HCT116 (cell line): ENCODE measurements around the gene NOX3. TPM values are rescaled to one million over a fixed set of nuclear protein-coding genes. Genes with fewer than 3 reads are reported as not detected.

ENCODE experiments used
- CBX3 ChIP-seq: IDR thresholded peaks from 2 replicates; pipeline ENCODE4 v1.6.1; 2012; ENCODE audit warnings: low read depth
- CEBPB ChIP-seq: IDR thresholded peaks from 2 replicates; pipeline ENCODE4 v1.6.1; 2012; ENCODE audit warnings: low read depth
- EGR1 ChIP-seq: IDR thresholded peaks from 2 replicates; pipeline ENCODE4 v1.6.1; 2012; ENCODE audit warnings: low read depth
- EZH2phosphoT487 ChIP-seq: fragments of 200-600 bp; IDR thresholded peaks from 2 replicates; pipeline ENCODE4 v1.6.1; 2018; ENCODE audit warnings: antibody characterized with exemption, borderline replicate concordance
- FOSL1 ChIP-seq: IDR thresholded peaks from 2 replicates; pipeline ENCODE4 v1.6.1; 2012; ENCODE audit warnings: low read depth
- POLR2A ChIP-seq: IDR thresholded peaks from 2 replicates; pipeline ENCODE4 v1.7.0; 2011; ENCODE audit warnings: borderline replicate concordance; ENCODE audit not compliant: insufficient read depth, insufficient read length; ENCODE audit errors: extremely low read depth
- RAD21 ChIP-seq: IDR thresholded peaks from 2 replicates; pipeline ENCODE4 v1.6.1; 2012; ENCODE audit warnings: low read depth, mild to moderate bottlenecking
- SIN3A ChIP-seq: IDR thresholded peaks from 2 replicates; pipeline ENCODE4 v1.6.1; 2012; ENCODE audit warnings: low read depth
- SP1 ChIP-seq: IDR thresholded peaks from 2 replicates; pipeline ENCODE4 v1.6.1; 2012; ENCODE audit warnings: low read depth
- TCF7L2 ChIP-seq: IDR thresholded peaks from 2 replicates; pipeline ENCODE4 v1.7.0; 2011; ENCODE audit warnings: borderline replicate concordance, inconsistent platforms; ENCODE audit not compliant: insufficient read depth, insufficient read length; ENCODE audit errors: extremely low read depth
- YY1 ChIP-seq: IDR thresholded peaks from 2 replicates; pipeline ENCODE4 v1.6.1; 2011; ENCODE audit warnings: low read length, low read depth, moderate library complexity, mild to moderate bottlenecking; ENCODE audit not compliant: insufficient replicate concordance; ENCODE audit errors: extremely low read depth
- ZFX ChIP-seq: fragments of 450-650 bp; IDR thresholded peaks from 2 replicates; pipeline ENCODE4 v1.6.1; 2017
- ZNF274 ChIP-seq: fragments of 200-500 bp; sonication (Bioruptor generic); IDR thresholded peaks from 2 replicates; pipeline ENCODE4 v1.6.1; 2014; ENCODE audit warnings: mild to moderate bottlenecking, low read depth, low read length, inconsistent platforms
- total RNA-seq: library from RNA; stranded (reverse); gene quantifications from one replicate; pipeline ENCODE4 v1.2.1, GENCODE V29; 2021; ENCODE audit not compliant: unreplicated experiment
- TF ChIP-seq, protein P1 (sequence below): IDR thresholded peaks from 2 replicates; pipeline ENCODE4 v1.6.1; 2012
- TF ChIP-seq, protein P2 (sequence below), 3 experiments: fragments of 200-600 bp in 1 of 3; sonication (generic) in 1 of 3; IDR thresholded peaks in 2 of 3; conservative IDR thresholded peaks in 1 of 3; 2 replicates each; pipeline ENCODE4 v1.5.1; 2012 to 2017; ENCODE audit warnings: low read depth in 2 of 3, low read length in 2 of 3, antibody characterized with exemption in 1 of 3, borderline replicate concordance in 1 of 3, control low read depth in 1 of 3, mild to moderate bottlenecking in 1 of 3, mixed read lengths in 1 of 3, mixed run types in 1 of 3, moderate library complexity in 1 of 3; ENCODE audit not compliant: insufficient read depth in 1 of 3

Gene NOX3
- total RNA-seq, 1 experiment from 2014 or later: not detected

- TF ChIP-seq ZFX: no peak
- no peak for TF ChIP-seq ZNF274
- TF ChIP-seq CEBPB: peak; percentile 80
- TF ChIP-seq SP1: peak; percentile 76
- TF ChIP-seq EZH2phosphoT487: no peak
- TF ChIP-seq, protein P1, sequence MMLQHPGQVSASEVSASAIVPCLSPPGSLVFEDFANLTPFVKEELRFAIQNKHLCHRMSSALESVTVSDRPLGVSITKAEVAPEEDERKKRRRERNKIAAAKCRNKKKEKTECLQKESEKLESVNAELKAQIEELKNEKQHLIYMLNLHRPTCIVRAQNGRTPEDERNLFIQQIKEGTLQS: 0 out of 2 replicates have a peak, but pooled peaks have one; percentile 48
- no peak for TF ChIP-seq YY1
- TF ChIP-seq POLR2A: no peak
- no peak; the same call in 1 of the 2 replicates for TF ChIP-seq SIN3A
- peak; percentile 71 for TF ChIP-seq CBX3
- TF ChIP-seq TCF7L2: no peak
- TF ChIP-seq FOSL1: peak; percentile 95
- peak; percentile 8; the same call in 1 of the 2 replicates for TF ChIP-seq RAD21
- TF ChIP-seq EGR1: no peak
- TF ChIP-seq, protein P2, sequence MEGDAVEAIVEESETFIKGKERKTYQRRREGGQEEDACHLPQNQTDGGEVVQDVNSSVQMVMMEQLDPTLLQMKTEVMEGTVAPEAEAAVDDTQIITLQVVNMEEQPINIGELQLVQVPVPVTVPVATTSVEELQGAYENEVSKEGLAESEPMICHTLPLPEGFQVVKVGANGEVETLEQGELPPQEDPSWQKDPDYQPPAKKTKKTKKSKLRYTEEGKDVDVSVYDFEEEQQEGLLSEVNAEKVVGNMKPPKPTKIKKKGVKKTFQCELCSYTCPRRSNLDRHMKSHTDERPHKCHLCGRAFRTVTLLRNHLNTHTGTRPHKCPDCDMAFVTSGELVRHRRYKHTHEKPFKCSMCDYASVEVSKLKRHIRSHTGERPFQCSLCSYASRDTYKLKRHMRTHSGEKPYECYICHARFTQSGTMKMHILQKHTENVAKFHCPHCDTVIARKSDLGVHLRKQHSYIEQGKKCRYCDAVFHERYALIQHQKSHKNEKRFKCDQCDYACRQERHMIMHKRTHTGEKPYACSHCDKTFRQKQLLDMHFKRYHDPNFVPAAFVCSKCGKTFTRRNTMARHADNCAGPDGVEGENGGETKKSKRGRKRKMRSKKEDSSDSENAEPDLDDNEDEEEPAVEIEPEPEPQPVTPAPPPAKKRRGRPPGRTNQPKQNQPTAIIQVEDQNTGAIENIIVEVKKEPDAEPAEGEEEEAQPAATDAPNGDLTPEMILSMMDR (IDR thresholded peaks at IDR 0.05 in 2 of 3, conservative IDR thresholded peaks at IDR 0.05 in 1 of 3; ENCODE audit: borderline replicate concordance in 1 of 3, insufficient read depth in 1 of 3, low read depth in 2 of 3, low read length in 2 of 3): no peak
Measured at GRCh38 chr6:155493694-155494143, 38.1 kb upstream of the NOX3 start (continued).
